WTC11 (cell line): Measurements from ENCODE around the gene TMEM143. TPM values are rescaled to one million over a fixed set of nuclear protein-coding genes. Genes with fewer than 3 reads are reported as not detected.

Experiments used
- ATAC-seq: fragments of 200-7000 bp; cut with Tn5 transposase; 2 replicates; pipeline ENCODE4 v1.10.0; 2021; ENCODE audit warnings: mild to moderate bottlenecking, moderate library complexity
- CTCF ChIA-PET: fragments of 300-600 bp; sonication (Branson Sonifier 250); formaldehyde crosslinking; loops from one replicate; lab custom pipeline; 2021; ENCODE audit warnings: antibody characterized with exemption; lab: Charles Lee
- POLR2A ChIA-PET: fragments of 350-600 bp; sonication (Branson Sonifier 250); formaldehyde crosslinking; loops from one replicate; lab custom pipeline; 2021; ENCODE audit warnings: antibody characterized with exemption; lab: Charles Lee
- DNase-seq: peaks from one replicate; pipeline ENCODE4 v3.0.0; 2021; ENCODE audit warnings: low spot score
- H3K27ac Mint-ChIP-seq: 2 replicates; pipeline ENCODE4 v1.8.0; 2021; ENCODE audit warnings: mixed read lengths
- H3K27me3 Mint-ChIP-seq: 2 replicates; pipeline ENCODE4 v1.8.0; 2021; ENCODE audit warnings: low read depth, mild to moderate bottlenecking, moderate library complexity, mixed read lengths
- H3K36me3 Mint-ChIP-seq: 2 replicates; pipeline ENCODE4 v1.8.0; 2021; ENCODE audit warnings: mixed read lengths
- H3K4me1 Mint-ChIP-seq: 2 replicates; pipeline ENCODE4 v1.8.0; 2022; ENCODE audit warnings: mixed read lengths
- H3K4me3 Mint-ChIP-seq: 2 replicates; pipeline ENCODE4 v1.8.0; 2021; ENCODE audit warnings: mild to moderate bottlenecking, moderate library complexity, mixed read lengths
- H3K9me3 Mint-ChIP-seq: 2 replicates; pipeline ENCODE4 v1.8.0; 2021; ENCODE audit warnings: mixed read lengths
- CREB1 ChIP-seq: sonication (generic); formaldehyde crosslinking; IDR thresholded peaks from 2 replicates; pipeline ENCODE4 v1.8.0; 2023; ENCODE audit warnings: mild to moderate bottlenecking, missing genetic modification reagents
- CTCF ChIP-seq: fragments of 200-600 bp; IDR thresholded peaks from 2 replicates; pipeline ENCODE4 v1.8.0; 2022; ENCODE audit warnings: antibody characterized with exemption
- EMX1 ChIP-seq: fragments of 250-450 bp; sonication (Bioruptor Pico); IDR thresholded peaks from 2 replicates; pipeline ENCODE4 v1.8.0; 2021; ENCODE audit warnings: mild to moderate bottlenecking
- HMGXB4 ChIP-seq: sonication (generic); formaldehyde crosslinking; IDR thresholded peaks from 2 replicates; pipeline ENCODE4 v1.8.1; 2023; ENCODE audit warnings: mild to moderate bottlenecking, moderate library complexity, missing genetic modification reagents
- IRF2 ChIP-seq: sonication (generic); formaldehyde crosslinking; IDR thresholded peaks from 2 replicates; pipeline ENCODE4 v1.8.0; 2022; ENCODE audit warnings: low read depth, missing genetic modification reagents, borderline replicate concordance
- JUN ChIP-seq: sonication (generic); formaldehyde crosslinking; IDR thresholded peaks from 2 replicates; pipeline ENCODE4 v1.8.0; 2023; ENCODE audit warnings: mild to moderate bottlenecking, missing genetic modification reagents
- NR2C2 ChIP-seq: sonication (generic); formaldehyde crosslinking; IDR thresholded peaks from 2 replicates; pipeline ENCODE4 v1.8.0; 2022; ENCODE audit warnings: mild to moderate bottlenecking, missing genetic modification reagents
- SP1 ChIP-seq: sonication (generic); formaldehyde crosslinking; conservative IDR thresholded peaks from 2 replicates; pipeline ENCODE4 v1.8.1; 2022; ENCODE audit warnings: missing genetic modification reagents
- TCF7 ChIP-seq: sonication (generic); formaldehyde crosslinking; IDR thresholded peaks from 2 replicates; pipeline ENCODE4 v1.8.0; 2022; ENCODE audit warnings: mild to moderate bottlenecking, low read depth, missing genetic modification reagents, moderate library complexity
- TEAD4 ChIP-seq: sonication (generic); formaldehyde crosslinking; IDR thresholded peaks from 2 replicates; pipeline ENCODE4 v1.8.0; 2022; ENCODE audit warnings: mild to moderate bottlenecking, missing genetic modification reagents
- ZBTB21 ChIP-seq: sonication (generic); formaldehyde crosslinking; IDR thresholded peaks from 2 replicates; pipeline ENCODE4 v1.8.1; 2023; ENCODE audit warnings: mild to moderate bottlenecking, missing genetic modification reagents, borderline replicate concordance
- ZNF396 ChIP-seq: fragments of 250-450 bp; sonication (Bioruptor Pico); IDR thresholded peaks from 2 replicates; pipeline ENCODE4 v1.8.0; 2021; ENCODE audit warnings: mild to moderate bottlenecking, moderate library complexity, borderline replicate concordance
- ZNF423 ChIP-seq: fragments of 250-450 bp; sonication (Bioruptor Pico); IDR thresholded peaks from 2 replicates; pipeline ENCODE4 v2.1.2; 2022; ENCODE audit warnings: mild to moderate bottlenecking, moderate library complexity
- total RNA-seq: library from RNA; stranded (reverse); gene quantifications from 3 replicates; pipeline ENCODE4 v1.2.3, GENCODE V29; 2021
- TF ChIP-seq, protein P1 (sequence below): sonication (generic); formaldehyde crosslinking; IDR thresholded peaks from 2 replicates; pipeline ENCODE4 v1.8.1; 2022; ENCODE audit warnings: missing genetic modification reagents, borderline replicate concordance
- TF ChIP-seq, protein P2 (sequence below): sonication (generic); formaldehyde crosslinking; IDR thresholded peaks from 2 replicates; pipeline ENCODE4 v1.8.0; 2022; ENCODE audit warnings: missing genetic modification reagents
- TF ChIP-seq, protein P3 (sequence below): sonication (generic); formaldehyde crosslinking; IDR thresholded peaks from 2 replicates; pipeline ENCODE4 v1.8.1; 2023; ENCODE audit warnings: mild to moderate bottlenecking, missing genetic modification reagents
- TF ChIP-seq, protein P4 (sequence below): fragments of 250-450 bp; sonication (Bioruptor Pico); IDR thresholded peaks from 2 replicates; pipeline ENCODE4 v1.9.0; 2021; ENCODE audit warnings: moderate library complexity, mild to moderate bottlenecking, inconsistent platforms, borderline replicate concordance

Gene TMEM143
- total RNA-seq, 1 experiment from 2014 or later = 20.2 TPM

DNA sequence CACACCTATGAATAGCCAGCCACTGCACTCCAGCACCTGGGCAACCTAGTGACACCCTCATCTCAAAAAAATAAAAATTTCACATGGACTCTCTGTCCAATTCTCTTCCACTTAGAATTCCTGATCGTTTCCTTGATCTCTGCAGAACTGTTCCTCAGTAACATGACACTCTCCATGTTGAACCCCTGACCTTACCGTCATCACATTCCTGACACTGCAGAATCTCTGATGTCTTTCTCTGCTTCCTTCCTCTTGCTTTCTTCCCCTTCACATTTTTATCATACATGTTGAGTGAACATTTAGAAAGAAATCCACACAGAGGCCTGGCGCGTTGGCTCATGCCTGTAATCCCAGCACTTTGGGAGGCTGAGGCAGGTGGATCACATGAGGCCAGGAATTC lies 78.8 kb downstream of the TMEM143 start:
- H3K27ac Mint-ChIP-seq = peak overlapping the region; percentile 90
- ATAC-seq (no peak), DNase-seq (no peak)
- H3K36me3 Mint-ChIP-seq = peaks cover 71% of the 10 kb centered on the region
- H3K4me3 Mint-ChIP-seq = no peak overlapping the region
- ChIA-PET CTCF (no interaction called here), POLR2A (no interaction called here)
- H3K27me3 Mint-ChIP-seq = no peaks in the 10 kb centered on the region
- peaks cover 4% of the 10 kb centered on the region for H3K4me1 Mint-ChIP-seq
- TF ChIP-seq HMGXB4 (CRISPR knock-in tag) (no peak), EMX1 (CRISPR knock-in tag) (no peak), CTCF (no peak), ZBTB21 (CRISPR knock-in tag) (no peak), TCF7 (no peak), NR2C2 (no peak), TEAD4 (CRISPR knock-in tag) (no peak), IRF2 (CRISPR knock-in tag) (no peak), CREB1 (no peak)
- TF ChIP-seq, protein P1, sequence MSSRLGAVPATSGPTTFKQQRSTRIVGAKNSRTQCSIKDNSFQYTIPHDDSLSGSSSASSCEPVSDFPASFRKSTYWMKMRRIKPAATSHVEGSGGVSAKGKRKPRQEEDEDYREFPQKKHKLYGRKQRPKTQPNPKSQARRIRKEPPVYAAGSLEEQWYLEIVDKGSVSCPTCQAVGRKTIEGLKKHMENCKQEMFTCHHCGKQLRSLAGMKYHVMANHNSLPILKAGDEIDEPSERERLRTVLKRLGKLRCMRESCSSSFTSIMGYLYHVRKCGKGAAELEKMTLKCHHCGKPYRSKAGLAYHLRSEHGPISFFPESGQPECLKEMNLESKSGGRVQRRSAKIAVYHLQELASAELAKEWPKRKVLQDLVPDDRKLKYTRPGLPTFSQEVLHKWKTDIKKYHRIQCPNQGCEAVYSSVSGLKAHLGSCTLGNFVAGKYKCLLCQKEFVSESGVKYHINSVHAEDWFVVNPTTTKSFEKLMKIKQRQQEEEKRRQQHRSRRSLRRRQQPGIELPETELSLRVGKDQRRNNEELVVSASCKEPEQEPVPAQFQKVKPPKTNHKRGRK = no peak
- TF ChIP-seq, protein P2, sequence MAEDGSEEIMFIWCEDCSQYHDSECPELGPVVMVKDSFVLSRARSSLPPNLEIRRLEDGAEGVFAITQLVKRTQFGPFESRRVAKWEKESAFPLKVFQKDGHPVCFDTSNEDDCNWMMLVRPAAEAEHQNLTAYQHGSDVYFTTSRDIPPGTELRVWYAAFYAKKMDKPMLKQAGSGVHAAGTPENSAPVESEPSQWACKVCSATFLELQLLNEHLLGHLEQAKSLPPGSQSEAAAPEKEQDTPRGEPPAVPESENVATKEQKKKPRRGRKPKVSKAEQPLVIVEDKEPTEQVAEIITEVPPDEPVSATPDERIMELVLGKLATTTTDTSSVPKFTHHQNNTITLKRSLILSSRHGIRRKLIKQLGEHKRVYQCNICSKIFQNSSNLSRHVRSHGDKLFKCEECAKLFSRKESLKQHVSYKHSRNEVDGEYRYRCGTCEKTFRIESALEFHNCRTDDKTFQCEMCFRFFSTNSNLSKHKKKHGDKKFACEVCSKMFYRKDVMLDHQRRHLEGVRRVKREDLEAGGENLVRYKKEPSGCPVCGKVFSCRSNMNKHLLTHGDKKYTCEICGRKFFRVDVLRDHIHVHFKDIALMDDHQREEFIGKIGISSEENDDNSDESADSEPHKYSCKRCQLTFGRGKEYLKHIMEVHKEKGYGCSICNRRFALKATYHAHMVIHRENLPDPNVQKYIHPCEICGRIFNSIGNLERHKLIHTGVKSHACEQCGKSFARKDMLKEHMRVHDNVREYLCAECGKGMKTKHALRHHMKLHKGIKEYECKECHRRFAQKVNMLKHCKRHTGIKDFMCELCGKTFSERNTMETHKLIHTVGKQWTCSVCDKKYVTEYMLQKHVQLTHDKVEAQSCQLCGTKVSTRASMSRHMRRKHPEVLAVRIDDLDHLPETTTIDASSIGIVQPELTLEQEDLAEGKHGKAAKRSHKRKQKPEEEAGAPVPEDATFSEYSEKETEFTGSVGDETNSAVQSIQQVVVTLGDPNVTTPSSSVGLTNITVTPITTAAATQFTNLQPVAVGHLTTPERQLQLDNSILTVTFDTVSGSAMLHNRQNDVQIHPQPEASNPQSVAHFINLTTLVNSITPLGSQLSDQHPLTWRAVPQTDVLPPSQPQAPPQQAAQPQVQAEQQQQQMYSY = no peak
- TF ChIP-seq, protein P3, sequence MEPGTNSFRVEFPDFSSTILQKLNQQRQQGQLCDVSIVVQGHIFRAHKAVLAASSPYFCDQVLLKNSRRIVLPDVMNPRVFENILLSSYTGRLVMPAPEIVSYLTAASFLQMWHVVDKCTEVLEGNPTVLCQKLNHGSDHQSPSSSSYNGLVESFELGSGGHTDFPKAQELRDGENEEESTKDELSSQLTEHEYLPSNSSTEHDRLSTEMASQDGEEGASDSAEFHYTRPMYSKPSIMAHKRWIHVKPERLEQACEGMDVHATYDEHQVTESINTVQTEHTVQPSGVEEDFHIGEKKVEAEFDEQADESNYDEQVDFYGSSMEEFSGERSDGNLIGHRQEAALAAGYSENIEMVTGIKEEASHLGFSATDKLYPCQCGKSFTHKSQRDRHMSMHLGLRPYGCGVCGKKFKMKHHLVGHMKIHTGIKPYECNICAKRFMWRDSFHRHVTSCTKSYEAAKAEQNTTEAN (CRISPR knock-in tag) = no peak
- TF ChIP-seq, protein P4, sequence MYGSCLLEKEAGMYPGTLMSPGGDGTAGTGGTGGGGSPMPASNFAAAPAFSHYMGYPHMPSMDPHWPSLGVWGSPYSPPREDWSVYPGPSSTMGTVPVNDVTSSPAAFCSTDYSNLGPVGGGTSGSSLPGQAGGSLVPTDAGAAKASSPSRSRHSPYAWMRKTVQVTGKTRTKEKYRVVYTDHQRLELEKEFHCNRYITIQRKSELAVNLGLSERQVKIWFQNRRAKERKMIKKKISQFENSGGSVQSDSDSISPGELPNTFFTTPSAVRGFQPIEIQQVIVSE = no peak
- H3K9me3 Mint-ChIP-seq = peaks cover 14% of the 10 kb centered on the region

GRCh38 chr19:48283908-48284307 lies 79.8 kb downstream of the TMEM143 start:
- no peak overlapping the region for H3K4me3 Mint-ChIP-seq
- H3K9me3 Mint-ChIP-seq = peaks cover 14% of the 10 kb centered on the region
- POLR2A ChIA-PET = no interaction called here
- peaks cover 70% of the 10 kb centered on the region for H3K36me3 Mint-ChIP-seq
- H3K4me1 Mint-ChIP-seq = no peaks in the 10 kb centered on the region
- no peaks in the 10 kb centered on the region for H3K27me3 Mint-ChIP-seq
- no peak for DNase-seq
- no peak overlapping the region for H3K27ac Mint-ChIP-seq
- ATAC-seq = no peak
- TF ChIP-seq SP1 (CRISPR knock-in tag) (no peak), ZNF396 (CRISPR knock-in tag) (no peak), JUN (CRISPR knock-in tag) (no peak), ZNF423 (CRISPR knock-in tag) (no peak)
- TF ChIP-seq, all 79 proteins: peak for 0
- CTCF ChIA-PET = no interaction called here

Other genes starting within 250 kb of the TMEM143 start
- 99.8 to 119 TPM (median 102 TPM) in 3 replicates for gene LIG1, start 193.6 kb downstream of the TMEM143 start, total RNA-seq
- gene ZSWIM9, start 193.3 kb downstream of the TMEM143 start, total RNA-seq = 12.8 to 15.9 TPM (median 15.7 TPM) in 3 replicates
- 23.0 to 31.1 TPM (median 29.8 TPM) in 3 replicates for gene CARD8, start 108.0 kb downstream of the TMEM143 start, total RNA-seq
- 9.8 to 12.7 TPM (median 9.8 TPM) in 3 replicates for gene ZNF114, start 93.9 kb downstream of the TMEM143 start, total RNA-seq
- 8.9 to 11.1 TPM (median 10.4 TPM) in 3 replicates for gene EMP3, start 38.4 kb downstream of the TMEM143 start, total RNA-seq
- gene SYNGR4, start 427 bp upstream of the TMEM143 start, total RNA-seq = not detected in 3 replicates
- 207 to 226 TPM (median 223 TPM) in 3 replicates for gene KDELR1, start 27.6 kb upstream of the TMEM143 start, total RNA-seq
- 23.0 to 27.8 TPM (median 25.3 TPM) in 3 replicates for gene GRIN2D, start 29.7 kb upstream of the TMEM143 start, total RNA-seq
- gene GRWD1, start 82.0 kb upstream of the TMEM143 start, total RNA-seq = 59.8 to 67.2 TPM (median 61.6 TPM) in 3 replicates
- 1.1 to 1.4 TPM (median 1.1 TPM) in 3 replicates for gene KCNJ14, start 91.6 kb upstream of the TMEM143 start, total RNA-seq
- gene CYTH2, start 105.4 kb upstream of the TMEM143 start, total RNA-seq = 70.4 to 72.6 TPM (median 71.9 TPM) in 3 replicates
- gene LMTK3, start 147.9 kb upstream of the TMEM143 start, total RNA-seq = 15.9 to 19.4 TPM (median 19.1 TPM) in 3 replicates
- gene SULT2B1, start 188.2 kb upstream of the TMEM143 start, total RNA-seq = 0.96 to 2.1 TPM (median 1.3 TPM) in 3 replicates
- gene SPACA4, start 242.8 kb upstream of the TMEM143 start, total RNA-seq = not detected in 3 replicates